Panc1 (cell line): ENCODE data around the gene CACNA1B. TPM values are rescaled to one million over a fixed set of nuclear protein-coding genes. Genes with fewer than 3 reads are reported as not detected.
"Not testable (repeated sequence)": the region's sequence is repeated elsewhere in the genome, so short reads cannot be mapped to it uniquely, and the experiment has no call there.

ENCODE experiments used
- ATAC-seq: fragments of 200-7000 bp; cut with Tn5 transposase; 2 replicates; pipeline ENCODE4 v1.9.1; 2020; ENCODE audit warnings: mild to moderate bottlenecking, moderate library complexity
- BruUV-seq: library from RNA; stranded (reverse); fragments of 400-500 nt; replicated peaks from 2 replicates; lab custom pipeline; 2021; lab: Mats Ljungman, UMichigan
- CTCF ChIA-PET: fragments of 300-600 bp; sonication (Branson Sonifier 250); formaldehyde crosslinking; loops from one replicate; lab custom pipeline; 2022; ENCODE audit warnings: antibody characterized with exemption; lab: Charles Lee
- POLR2A ChIA-PET: fragments of 300-600 bp; sonication (Branson Sonifier 250); formaldehyde crosslinking; loops from one replicate; lab custom pipeline; 2022; ENCODE audit warnings: antibody characterized with exemption; lab: Charles Lee
- DNase-seq: peaks from one replicate; pipeline ENCODE4 v3.0.0-alpha.2; 2010; ENCODE audit warnings: low read depth, low spot score
- H3K27ac ChIP-seq: 2 replicates; pipeline ENCODE4 v1.5.1; 2011; ENCODE audit warnings: mild to moderate bottlenecking, low read length, inconsistent platforms
- H3K27me3 ChIP-seq: fragments of 200-500 bp; sonication (Bioruptor generic); 2 replicates; pipeline ENCODE4 v1.6.0; 2014; ENCODE audit warnings: low read length, inconsistent platforms; ENCODE audit not compliant: control insufficient read depth, insufficient read depth
- H3K36me3 ChIP-seq: fragments of 200-500 bp; sonication (Bioruptor generic); 2 replicates; pipeline ENCODE4 v1.5.1; 2014; ENCODE audit warnings: inconsistent platforms, mild to moderate bottlenecking, low read length, moderate library complexity; ENCODE audit not compliant: control insufficient read depth, insufficient read depth
- H3K4me1 ChIP-seq: 2 replicates; pipeline ENCODE4 v1.5.1; 2011; ENCODE audit warnings: inconsistent platforms, mild to moderate bottlenecking, low read length, moderate library complexity; ENCODE audit not compliant: control insufficient read depth, insufficient read depth
- H3K4me3 ChIP-seq, 2 experiments: 2 replicates each; pipeline ENCODE4 v1.5.1; 2011 to 2012; ENCODE audit warnings: low read depth in 2 of 2, low read length in 2 of 2, mild to moderate bottlenecking in 2 of 2, inconsistent platforms in 1 of 2, moderate library complexity in 1 of 2
- H3K9me3 ChIP-seq: fragments of 200-500 bp; sonication (Bioruptor generic); 2 replicates; pipeline ENCODE4 v1.5.1; 2014; ENCODE audit warnings: low read depth, mild to moderate bottlenecking, inconsistent platforms, low read length, moderate library complexity; ENCODE audit not compliant: control insufficient read depth, insufficient read depth
- in situ Hi-C: cut with HindIII; loops from 2 replicates; pipeline ENCODE4 v1.10.0; 2016; ENCODE audit warnings: low sequenced_read_pairs, low pct_unique_long_range_greater_than_20kb
- intact Hi-C: fragments of 100-400 bp; cut with micrococcal nuclease; formaldehyde crosslinking; loops from one replicate; pipeline ENCODE4 v1.10.0; 2022; ENCODE audit not compliant: unreplicated experiment
- total RNA-seq: library from RNA; stranded (reverse); gene quantifications from one replicate; pipeline ENCODE4 v1.2.1, GENCODE V29; 2021; ENCODE audit not compliant: unreplicated experiment

CACNA1B gene
- total RNA-seq, 1 experiment from 2014 or later = 0.49 TPM

DNA sequence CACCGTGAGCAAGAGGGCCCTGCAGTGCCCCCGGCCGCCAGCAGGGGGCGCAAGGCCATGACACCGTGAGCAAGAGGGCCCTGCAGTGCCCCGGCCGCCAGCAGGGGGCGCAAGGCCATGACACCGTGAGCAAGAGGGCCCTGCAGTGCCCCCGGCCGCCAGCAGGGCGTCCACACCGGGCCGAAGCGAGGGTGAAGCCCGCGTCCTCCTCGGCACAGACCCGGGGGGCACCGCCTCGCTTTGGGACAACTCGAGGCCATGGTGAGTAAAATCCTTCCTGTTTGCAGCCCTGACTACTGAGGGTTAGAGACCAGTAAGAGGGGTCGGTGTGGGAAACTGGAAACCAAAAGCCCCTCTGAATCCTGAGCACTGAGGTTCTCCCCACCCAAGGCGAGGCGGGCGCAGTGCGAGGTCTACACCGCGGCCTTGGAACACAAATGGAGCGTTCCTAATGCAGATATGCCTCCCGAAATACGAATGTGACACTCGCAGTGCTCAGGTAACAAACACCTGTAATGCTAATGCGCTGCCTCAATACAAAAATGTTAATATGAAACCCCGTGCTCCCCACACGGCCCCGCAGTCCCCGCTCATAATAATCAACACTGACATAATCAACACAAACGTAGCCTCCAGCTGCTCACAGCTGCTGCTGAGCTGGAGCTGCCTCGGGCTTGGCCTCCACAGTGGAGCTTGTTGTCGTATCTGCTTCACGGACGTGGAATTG lies 249.4 kb downstream of the CACNA1B start:
- ATAC-seq, H3K27ac ChIP-seq: not testable (repeated sequence)

DNA sequence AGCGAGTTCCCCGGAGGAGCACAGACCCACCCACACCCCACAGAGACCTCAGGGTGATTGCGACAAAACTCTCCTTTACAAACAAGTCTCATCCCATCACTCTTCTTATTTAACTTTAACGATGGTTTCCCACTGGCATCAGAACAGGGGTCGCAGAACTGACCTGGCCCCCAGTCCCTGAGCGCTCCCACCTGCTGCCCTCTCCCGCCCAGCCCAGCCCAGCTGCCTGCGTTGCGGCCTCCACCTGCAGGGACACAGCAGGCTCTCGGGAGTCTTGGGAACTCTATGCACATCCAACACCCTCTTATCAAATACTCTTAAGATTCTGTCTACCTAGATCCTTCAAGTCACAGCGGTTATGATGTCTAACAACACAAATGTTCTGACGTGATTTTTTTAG lies 250.4 kb downstream of the CACNA1B start:
- CTCF ChIA-PET, in situ Hi-C loops, BruUV-seq: not testable (repeated sequence)

More for the DNA sequence above, 249.4 kb downstream of the CACNA1B start:
- CTCF ChIA-PET, H3K4me1 ChIP-seq, H3K9me3 ChIP-seq, BruUV-seq, H3K27me3 ChIP-seq, H3K36me3 ChIP-seq, intact Hi-C loops, in situ Hi-C loops, H3K4me3 ChIP-seq, POLR2A ChIA-PET, DNase-seq: not testable (repeated sequence)

DNA sequence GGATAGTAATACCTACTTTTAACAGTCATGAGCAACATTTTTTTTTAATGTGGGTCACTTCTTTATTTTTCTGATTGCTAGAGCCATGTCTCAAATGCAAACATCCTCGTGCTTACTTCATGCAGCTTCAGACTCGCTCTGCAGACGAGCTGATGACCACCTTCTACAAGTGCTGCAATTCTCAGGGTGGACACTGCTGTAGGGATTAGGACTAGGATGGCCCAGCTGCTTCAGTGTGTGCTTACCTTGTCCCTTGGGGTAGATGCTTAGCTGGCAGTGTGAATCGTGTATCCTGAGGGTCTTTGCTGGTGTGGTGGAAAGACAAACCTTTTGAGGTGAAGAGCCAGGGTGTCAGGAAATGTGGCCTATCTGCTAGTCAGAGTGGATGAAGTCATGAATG lies 251.7 kb downstream of the CACNA1B start:
- DNase-seq, BruUV-seq, H3K27me3 ChIP-seq, CTCF ChIA-PET, in situ Hi-C loops, H3K27ac ChIP-seq, H3K9me3 ChIP-seq, H3K36me3 ChIP-seq, POLR2A ChIA-PET, H3K4me3 ChIP-seq, H3K4me1 ChIP-seq, intact Hi-C loops, ATAC-seq: not testable (repeated sequence)

More for the DNA sequence above, 250.4 kb downstream of the CACNA1B start:
- POLR2A ChIA-PET, intact Hi-C loops, H3K27me3 ChIP-seq, H3K4me3 ChIP-seq, H3K9me3 ChIP-seq, H3K4me1 ChIP-seq, H3K36me3 ChIP-seq, DNase-seq, H3K27ac ChIP-seq, ATAC-seq: not testable (repeated sequence)

DNA sequence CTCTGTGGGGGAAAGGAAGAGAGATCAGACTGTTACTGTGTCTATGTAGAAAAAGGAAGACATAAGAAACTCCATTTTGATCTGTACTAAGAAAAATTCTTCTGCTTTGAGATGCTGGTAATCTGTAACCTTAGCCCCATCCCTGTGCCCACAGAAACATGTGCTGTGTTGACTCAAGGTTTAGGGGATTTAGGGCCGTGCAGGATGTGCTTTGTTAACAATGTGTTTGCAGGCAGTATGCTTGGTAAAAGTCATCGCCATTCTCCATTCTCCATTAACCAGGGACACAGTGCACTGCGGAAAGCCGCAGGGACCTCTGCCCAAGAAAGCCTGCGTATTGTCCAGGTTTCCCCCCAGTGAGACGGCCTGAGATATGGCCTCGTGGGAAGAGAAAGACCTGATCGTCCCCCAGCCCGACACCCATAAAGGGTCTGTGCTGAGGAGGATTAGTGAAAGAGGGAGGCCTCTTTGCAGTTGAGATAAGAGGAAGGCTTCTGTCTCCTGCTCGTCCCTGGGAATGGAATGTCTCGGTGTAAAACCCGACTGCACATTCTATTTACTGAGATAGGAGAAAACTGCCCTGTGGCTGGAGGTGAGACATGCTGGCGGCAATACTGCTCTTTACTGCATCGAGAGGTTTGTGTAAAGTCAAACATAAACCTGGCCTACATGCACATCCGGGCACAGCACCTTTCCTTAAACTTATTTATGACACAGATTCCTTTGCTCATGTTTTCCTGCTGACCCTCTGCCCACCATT lies 255.5 kb downstream of the CACNA1B start:
- CTCF ChIA-PET, H3K4me1 ChIP-seq, POLR2A ChIA-PET, H3K36me3 ChIP-seq, H3K27me3 ChIP-seq, H3K27ac ChIP-seq, DNase-seq, intact Hi-C loops, BruUV-seq, in situ Hi-C loops, H3K4me3 ChIP-seq, H3K9me3 ChIP-seq, ATAC-seq: not testable (repeated sequence)

DNA sequence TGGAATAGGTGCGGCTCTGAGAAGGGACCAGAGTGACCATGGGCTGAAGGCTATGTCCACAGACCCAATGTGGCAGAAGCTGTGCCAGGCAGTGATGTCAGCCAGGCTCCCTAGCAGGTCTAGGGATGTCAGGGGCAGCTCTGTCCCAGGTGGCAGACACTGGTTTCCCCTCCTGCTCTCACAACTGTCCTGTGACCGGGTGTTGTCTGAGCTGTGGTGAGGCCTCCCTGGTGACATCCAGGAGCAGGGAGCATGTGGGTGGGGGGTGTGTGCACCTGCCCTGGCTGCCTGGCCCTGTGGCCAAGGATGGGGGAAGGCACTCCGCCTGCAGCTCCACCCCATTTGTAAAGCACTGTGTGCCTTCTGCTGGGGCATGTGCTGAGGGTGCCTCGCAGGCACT lies 257.0 kb downstream of the CACNA1B start:
- H3K9me3 ChIP-seq, intact Hi-C loops, CTCF ChIA-PET, BruUV-seq, H3K4me1 ChIP-seq, H3K36me3 ChIP-seq, H3K4me3 ChIP-seq, POLR2A ChIA-PET, H3K27ac ChIP-seq, ATAC-seq, DNase-seq, in situ Hi-C loops, H3K27me3 ChIP-seq: not testable (repeated sequence)

DNA sequence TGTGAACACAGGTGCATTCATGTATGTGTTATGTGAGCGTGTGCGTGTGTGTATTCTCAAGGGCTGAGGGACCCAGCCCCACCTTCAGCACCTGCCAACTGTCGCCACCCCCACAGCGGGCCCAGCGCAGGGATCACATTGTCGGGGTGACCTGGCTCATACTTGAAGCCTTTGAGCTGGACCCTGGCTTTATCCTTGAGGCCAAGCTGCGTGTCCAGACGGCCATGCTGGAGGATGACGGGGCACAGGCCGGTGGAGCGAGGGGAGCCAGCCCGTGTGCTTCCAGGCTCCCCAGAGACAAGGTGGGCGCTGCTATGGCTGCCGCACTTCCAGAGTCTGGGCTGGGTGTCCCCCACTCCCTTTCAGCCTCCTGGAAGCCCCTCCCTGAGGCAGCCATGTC lies 261.5 kb downstream of the CACNA1B start:
- ATAC-seq, H3K9me3 ChIP-seq, H3K27me3 ChIP-seq, BruUV-seq, intact Hi-C loops, H3K4me3 ChIP-seq, H3K27ac ChIP-seq, H3K36me3 ChIP-seq, in situ Hi-C loops, H3K4me1 ChIP-seq, POLR2A ChIA-PET, DNase-seq, CTCF ChIA-PET: not testable (repeated sequence)

DNA sequence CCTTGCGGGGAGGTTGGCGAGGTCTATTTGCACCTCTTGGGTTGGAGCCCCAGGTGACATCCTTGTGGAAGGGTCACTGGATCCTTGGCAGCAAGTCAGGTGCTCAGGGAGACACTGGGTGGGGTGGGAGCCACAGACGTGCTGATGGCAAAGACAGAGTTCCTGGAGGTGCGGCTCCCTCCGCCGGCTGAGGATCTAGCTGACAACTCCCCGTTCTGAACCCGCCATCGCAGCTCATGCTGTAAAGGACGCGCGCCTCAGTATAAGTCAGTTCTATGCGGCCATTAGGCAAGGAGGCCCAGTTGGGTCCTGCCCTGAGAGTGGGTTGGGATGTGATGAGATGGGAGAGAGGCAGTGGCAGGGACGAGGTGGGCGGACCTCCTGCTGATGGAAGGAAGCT lies 263.4 kb downstream of the CACNA1B start:
- DNase-seq, intact Hi-C loops, in situ Hi-C loops, H3K27me3 ChIP-seq, H3K36me3 ChIP-seq, CTCF ChIA-PET, H3K9me3 ChIP-seq, H3K27ac ChIP-seq, BruUV-seq, H3K4me1 ChIP-seq, ATAC-seq, POLR2A ChIA-PET, H3K4me3 ChIP-seq: not testable (repeated sequence)
